IPS-18a (cell line): ENCODE results near the gene D2HGDH.
"Not testable (repeated sequence)": the region's sequence is repeated elsewhere in the genome, so short reads cannot be mapped to it uniquely, and the experiment has no call there.

ENCODE experiments used
- H3K27ac ChIP-seq: one replicate; pipeline ENCODE4 v1.5.1; 2013; ENCODE audit warnings: low read length
- H3K27me3 ChIP-seq: one replicate; pipeline ENCODE4 v1.6.1; 2013; ENCODE audit warnings: mild to moderate bottlenecking, low read length; ENCODE audit not compliant: control insufficient read depth, insufficient read depth
- H3K36me3 ChIP-seq: one replicate; pipeline ENCODE4 v1.6.1; 2013; ENCODE audit warnings: low read depth, low read length; ENCODE audit not compliant: control insufficient read depth
- H3K4me1 ChIP-seq: one replicate; pipeline ENCODE4 v1.6.1; 2013; ENCODE audit warnings: low read depth, low read length; ENCODE audit not compliant: control insufficient read depth
- H3K4me3 ChIP-seq: one replicate; pipeline ENCODE4 v1.5.1; 2013; ENCODE audit warnings: low read length
- H3K9ac ChIP-seq: one replicate; pipeline ENCODE4 v1.6.1; 2013; ENCODE audit warnings: mild to moderate bottlenecking, low read length, moderate library complexity
- H3K9me3 ChIP-seq: one replicate; pipeline ENCODE4 v1.6.1; 2013; ENCODE audit warnings: low read depth, low read length; ENCODE audit not compliant: control insufficient read depth

The D2HGDH gene

GRCh38 chr2:241752253-241752652 is 17.8 kb downstream of the D2HGDH start:
- Histone ChIP-seq H3K27me3 (no peaks in the 10 kb centered on the region), H3K4me1 (no peaks in the 10 kb centered on the region), H3K36me3 (no peaks in the 10 kb centered on the region), H3K4me3 (no peak overlapping the region), H3K27ac (no peak overlapping the region), H3K9me3 (no peaks in the 10 kb centered on the region), H3K9ac (no peak overlapping the region)

GRCh38 chr2:241752689-241753276 is 18.4 kb downstream of the D2HGDH start:
- H3K4me1 ChIP-seq, result no peaks in the 10 kb centered on the region
- no peaks in the 10 kb centered on the region for H3K27me3 ChIP-seq
- no peak overlapping the region for H3K4me3 ChIP-seq
- no peak overlapping the region for H3K9ac ChIP-seq
- no peaks in the 10 kb centered on the region for H3K36me3 ChIP-seq
- H3K27ac ChIP-seq, result no peak overlapping the region
- H3K9me3 ChIP-seq, result no peaks in the 10 kb centered on the region

GRCh38 chr2:241753493-241753892 is 19.1 kb downstream of the D2HGDH start:
- Histone ChIP-seq H3K36me3 (no peaks in the 10 kb centered on the region), H3K9ac (no peak overlapping the region), H3K27ac (no peak overlapping the region)

GRCh38 chr2:241754042-241754441 is 19.6 kb downstream of the D2HGDH start:
- no peak overlapping the region for H3K27ac ChIP-seq
- no peaks in the 10 kb centered on the region for H3K27me3 ChIP-seq
- no peaks in the 10 kb centered on the region for H3K36me3 ChIP-seq
- H3K4me1 ChIP-seq, result no peaks in the 10 kb centered on the region
- H3K9me3 ChIP-seq, result no peaks in the 10 kb centered on the region
- no peak overlapping the region for H3K9ac ChIP-seq
- H3K4me3 ChIP-seq, result no peak overlapping the region

More at GRCh38 chr2:241753493-241753892, 19.1 kb downstream of the D2HGDH start:
- Histone ChIP-seq H3K27me3 (no peaks in the 10 kb centered on the region), H3K4me3 (no peak overlapping the region), H3K9me3 (no peaks in the 10 kb centered on the region), H3K4me1 (no peaks in the 10 kb centered on the region)

- no peaks in the 10 kb centered on the region for H3K4me1 ChIP-seq
- no peak overlapping the region for H3K9ac ChIP-seq
- H3K4me3 ChIP-seq, result no peak overlapping the region
- H3K27me3 ChIP-seq, result no peaks in the 10 kb centered on the region
- H3K36me3 ChIP-seq, result no peaks in the 10 kb centered on the region
- H3K27ac ChIP-seq, result no peak overlapping the region
- H3K9me3 ChIP-seq, result no peaks in the 10 kb centered on the region
These were observed 20.7 kb downstream of the D2HGDH start for GRCh38 chr2:241755166-241755565.

GRCh38 chr2:241755777-241756176 is 21.3 kb downstream of the D2HGDH start:
- no peaks in the 10 kb centered on the region for H3K36me3 ChIP-seq
- H3K9ac ChIP-seq, result no peak overlapping the region
- H3K4me3 ChIP-seq, result no peak overlapping the region
- H3K27me3 ChIP-seq, result no peaks in the 10 kb centered on the region
- no peaks in the 10 kb centered on the region for H3K4me1 ChIP-seq
- no peaks in the 10 kb centered on the region for H3K9me3 ChIP-seq
- H3K27ac ChIP-seq, result no peak overlapping the region

- H3K36me3 ChIP-seq, result no peaks in the 10 kb centered on the region
- no peak overlapping the region for H3K27ac ChIP-seq
- H3K27me3 ChIP-seq, result no peaks in the 10 kb centered on the region
- no peak overlapping the region for H3K9ac ChIP-seq
- no peak overlapping the region for H3K4me3 ChIP-seq
- H3K9me3 ChIP-seq, result no peaks in the 10 kb centered on the region
- H3K4me1 ChIP-seq, result no peaks in the 10 kb centered on the region
These were observed 24.8 kb downstream of the D2HGDH start for GRCh38 chr2:241759067-241759807.

GRCh38 chr2:241759893-241760292 is 25.5 kb downstream of the D2HGDH start:
- H3K27me3 ChIP-seq, H3K36me3 ChIP-seq, H3K4me1 ChIP-seq, H3K9ac ChIP-seq, H3K9me3 ChIP-seq, H3K27ac ChIP-seq, H3K4me3 ChIP-seq: not testable (repeated sequence)

- Histone ChIP-seq H3K4me1 (no peaks in the 10 kb centered on the region), H3K27ac (no peak overlapping the region), H3K4me3 (no peak overlapping the region), H3K36me3 (no peaks in the 10 kb centered on the region), H3K27me3 (no peaks in the 10 kb centered on the region), H3K9ac (no peak overlapping the region), H3K9me3 (no peaks in the 10 kb centered on the region)
These were observed 25.9 kb downstream of the D2HGDH start for GRCh38 chr2:241760301-241760771.

- Histone ChIP-seq H3K4me1 (no peaks in the 10 kb centered on the region), H3K9me3 (no peaks in the 10 kb centered on the region), H3K27me3 (no peaks in the 10 kb centered on the region), H3K9ac (no peak overlapping the region), H3K27ac (no peak overlapping the region), H3K4me3 (no peak overlapping the region), H3K36me3 (no peaks in the 10 kb centered on the region)
These were observed 28.0 kb downstream of the D2HGDH start for GRCh38 chr2:241762321-241762932.

- Histone ChIP-seq H3K27me3 (no peaks in the 10 kb centered on the region), H3K9ac (no peak overlapping the region), H3K9me3 (no peaks in the 10 kb centered on the region), H3K4me1 (no peaks in the 10 kb centered on the region), H3K36me3 (no peaks in the 10 kb centered on the region), H3K4me3 (no peak overlapping the region), H3K27ac (no peak overlapping the region)
These were observed 28.5 kb downstream of the D2HGDH start for GRCh38 chr2:241762933-241763369.
